Natural killer cell treated with Interleukin-12 subunit alpha and Interleukin-12 subunit beta and Interleukin-15 and Interleukin-18, amount 100 ng/mL, for 72 hours (primary cell): ENCODE results near the gene NBEAL2. TPM values are rescaled to one million over a fixed set of nuclear protein-coding genes. Genes with fewer than 3 reads are reported as not detected.
A peak's percentile ranks its signal among the peaks of the same experiment; 100 is the strongest.

ENCODE experiments used
- ATAC-seq, 2 donors: fragments of 150-1000 bp; cut with Tn5 transposase in 1 of 2; sonication (Bioruptor Pico), chemical (Tn5 transposase) in 1 of 2; 2 replicates each; pipeline ENCODE4 v1.10.0; 2021
- DNase-seq: peaks from one replicate; pipeline ENCODE4 v3.0.0; 2022; ENCODE audit warnings: low spot score
- H3K27ac Mint-ChIP-seq, 2 donors: 1 replicate in 1 of 2; 2 replicates in 1 of 2; pipeline ENCODE4 v1.8.0; 2022; ENCODE audit warnings: mixed read lengths in 2 of 2, mild to moderate bottlenecking in 1 of 2, moderate library complexity in 1 of 2
- H3K27me3 Mint-ChIP-seq, 2 donors: 1 replicate in 1 of 2; 2 replicates in 1 of 2; pipeline ENCODE4 v1.8.0; 2022; ENCODE audit warnings: mixed read lengths in 2 of 2
- H3K36me3 Mint-ChIP-seq: one replicate; pipeline ENCODE4 v1.8.0; 2022; ENCODE audit warnings: mixed read lengths
- H3K4me1 Mint-ChIP-seq, 2 donors: 1 replicate in 1 of 2; 2 replicates in 1 of 2; pipeline ENCODE4 v1.8.0; 2022; ENCODE audit warnings: low read depth in 2 of 2, mixed read lengths in 2 of 2, mild to moderate bottlenecking in 1 of 2
- H3K4me3 Mint-ChIP-seq: one replicate; pipeline ENCODE4 v1.8.0; 2022; ENCODE audit warnings: mixed read lengths
- H3K9me3 Mint-ChIP-seq: 2 replicates; pipeline ENCODE4 v1.8.0; 2022; ENCODE audit warnings: mixed read lengths
- total RNA-seq, 2 donors: library from RNA; stranded (reverse); gene quantifications; one replicate each; pipeline ENCODE4 v1.2.3, GENCODE V29; 2022

NBEAL2 gene
- total RNA-seq, 2 donors from 2014 or later: 121 to 255 TPM

DNA sequence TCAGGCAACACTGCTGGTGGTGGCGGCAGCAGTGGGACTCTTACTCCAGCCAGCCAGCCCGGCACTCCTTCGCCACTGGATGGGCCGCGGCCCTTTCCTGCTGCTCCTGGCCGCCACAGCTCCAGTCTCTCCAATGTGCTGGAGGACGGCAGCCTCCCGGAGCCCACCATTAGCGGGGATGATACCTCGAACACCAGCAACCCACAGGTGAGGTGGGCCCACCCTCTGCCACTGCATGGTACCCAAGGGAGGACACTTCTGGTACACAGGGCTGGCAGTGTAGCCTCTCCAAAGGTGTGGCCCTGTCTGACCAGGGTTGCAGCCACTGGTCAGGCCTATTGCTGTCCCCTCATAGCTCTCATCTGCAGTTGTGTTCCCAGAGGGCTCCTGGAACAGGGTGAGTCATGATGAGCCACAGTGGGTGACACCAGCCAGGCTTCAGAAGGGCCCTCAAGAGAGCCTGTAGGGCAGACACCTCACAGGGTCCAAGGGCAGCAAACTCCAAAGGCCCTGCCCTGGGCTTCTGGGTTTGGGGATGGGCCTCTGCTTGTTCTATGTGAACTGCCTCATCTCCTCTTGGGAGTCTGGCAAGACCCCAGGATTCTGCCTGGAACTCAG, 20.8 kb downstream of the NBEAL2 start:
- Mint-ChIP-seq H3K4me3 (peak overlapping the region; percentile 38), H3K27me3 (no peaks in the 10 kb centered on the region), H3K36me3 (no peaks in the 10 kb centered on the region), H3K4me1 (peaks cover 17 to 25% of the 10 kb centered on the region in 2 donors), H3K9me3 (no peaks in the 10 kb centered on the region), H3K27ac (peak overlapping the region; percentile 55 to 73)
- DNase-seq: no peak
- ATAC-seq: peak; percentile 68 to 69

DNA sequence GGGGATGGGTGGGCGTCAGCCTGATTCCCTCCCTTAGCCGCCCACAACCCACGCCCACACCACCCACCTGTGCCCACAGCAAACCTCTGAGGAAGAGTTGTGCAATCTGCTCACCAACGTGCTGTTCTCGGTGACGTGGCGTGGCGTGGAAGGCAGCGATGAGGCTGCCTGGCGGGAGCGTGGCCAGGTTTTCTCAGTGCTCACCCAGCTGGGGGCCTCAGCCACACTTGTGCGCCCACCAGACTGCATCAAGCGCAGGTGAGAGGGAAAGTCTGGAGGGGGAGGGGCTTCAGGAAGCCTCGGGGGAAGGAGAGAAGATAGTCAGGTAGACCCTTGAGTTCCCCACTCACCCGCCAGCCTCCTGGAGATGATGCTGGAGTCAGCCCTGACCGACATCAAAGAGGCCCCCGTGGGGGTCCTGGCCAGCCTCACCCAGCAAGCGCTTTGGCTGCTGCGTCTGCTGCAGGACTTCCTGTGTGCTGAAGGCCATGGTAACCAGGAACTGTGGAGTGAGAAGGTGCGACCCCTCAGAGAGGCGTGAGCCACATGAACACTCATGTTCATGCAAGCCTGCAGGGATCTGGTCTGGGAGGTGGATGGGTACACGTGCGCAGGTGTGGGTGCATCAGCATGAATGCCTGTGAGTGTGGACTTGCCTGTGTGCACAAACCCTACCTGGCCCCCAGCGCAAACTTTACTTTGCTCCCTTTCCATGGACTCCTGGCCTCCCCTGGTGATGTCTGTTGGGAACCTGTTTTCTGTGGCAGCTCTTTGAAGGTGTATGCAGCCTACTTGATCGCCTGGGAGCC, 21.7 kb downstream of the NBEAL2 start:
- Mint-ChIP-seq H3K9me3 (no peaks in the 10 kb centered on the region), H3K27ac (peak overlapping the region in 1 of 2 donors; percentile 55), H3K4me3 (no peak overlapping the region), H3K36me3 (no peaks in the 10 kb centered on the region), H3K4me1 (peaks cover 17 to 25% of the 10 kb centered on the region in 2 donors), H3K27me3 (no peaks in the 10 kb centered on the region)
- peak; percentile 53 to 64 for ATAC-seq
- no peak for DNase-seq

DNA sequence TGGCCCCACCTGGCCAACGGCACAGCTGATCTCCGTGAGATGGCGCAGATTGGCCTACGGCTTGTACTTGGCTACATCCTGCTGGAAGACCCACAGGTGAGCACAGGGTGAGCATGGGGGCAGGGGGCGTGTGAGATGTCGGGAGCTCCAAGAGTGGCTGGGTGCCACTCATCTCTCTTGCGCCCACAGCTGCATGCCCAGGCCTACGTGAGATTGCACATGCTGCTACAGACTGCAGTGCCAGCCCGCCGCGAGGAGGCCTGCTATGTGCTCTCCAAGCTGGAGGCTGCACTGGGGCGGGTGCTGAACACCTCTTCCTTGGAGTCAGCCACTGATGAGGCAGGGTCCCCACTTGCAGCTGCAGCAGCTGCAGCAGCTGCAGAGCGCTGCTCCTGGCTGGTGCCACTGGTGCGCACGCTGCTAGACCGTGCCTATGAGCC, 22.3 kb downstream of the NBEAL2 start:
- peaks cover 15 to 23% of the 10 kb centered on the region in 2 donors for H3K4me1 Mint-ChIP-seq
- DNase-seq (no peak), ATAC-seq (no peak)
- no peaks in the 10 kb centered on the region for H3K9me3 Mint-ChIP-seq
- no peaks in the 10 kb centered on the region for H3K36me3 Mint-ChIP-seq
- no peaks in the 10 kb centered on the region for H3K27me3 Mint-ChIP-seq
- no peak overlapping the region for H3K27ac Mint-ChIP-seq
- H3K4me3 Mint-ChIP-seq: no peak overlapping the region

DNA sequence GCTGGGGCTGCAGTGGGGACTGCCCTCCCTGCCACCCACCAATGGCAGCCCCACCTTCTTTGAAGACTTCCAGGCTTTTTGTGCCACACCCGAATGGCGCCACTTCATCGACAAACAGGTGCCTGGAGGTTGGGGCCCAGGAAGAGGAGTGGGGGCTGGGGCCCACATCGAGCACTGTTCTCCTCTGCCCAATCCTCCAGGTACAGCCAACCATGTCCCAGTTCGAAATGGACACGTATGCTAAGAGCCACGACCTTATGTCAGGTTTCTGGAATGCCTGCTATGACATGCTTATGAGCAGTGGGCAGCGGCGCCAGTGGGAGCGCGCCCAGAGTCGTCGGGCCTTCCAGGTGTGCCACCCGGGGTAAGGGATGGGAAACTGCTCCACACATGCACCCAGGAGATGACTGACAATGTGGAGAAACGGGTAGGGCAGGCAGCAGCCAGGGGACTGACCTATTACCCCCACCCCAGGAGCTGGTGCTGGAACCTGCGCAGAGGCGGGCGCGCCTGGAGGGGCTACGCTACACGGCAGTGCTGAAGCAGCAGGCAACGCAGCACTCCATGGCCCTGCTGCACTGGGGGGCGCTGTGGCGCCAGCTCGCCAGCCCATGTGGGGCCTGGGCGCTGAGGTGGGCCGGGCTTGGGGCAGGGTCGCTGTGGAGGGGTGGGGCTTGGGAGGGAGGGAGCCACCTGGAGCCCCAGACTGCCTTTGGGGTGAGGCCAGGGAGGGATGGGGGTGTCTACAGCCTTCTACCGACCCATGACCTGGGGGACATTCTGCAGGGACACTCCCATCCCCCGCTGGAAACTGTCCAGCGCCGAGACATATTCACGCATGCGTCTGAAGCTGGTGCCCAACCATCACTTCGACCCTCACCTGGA, 22.9 kb downstream of the NBEAL2 start:
- Mint-ChIP-seq H3K36me3 (no peaks in the 10 kb centered on the region), H3K27me3 (no peaks in the 10 kb centered on the region)

DNA sequence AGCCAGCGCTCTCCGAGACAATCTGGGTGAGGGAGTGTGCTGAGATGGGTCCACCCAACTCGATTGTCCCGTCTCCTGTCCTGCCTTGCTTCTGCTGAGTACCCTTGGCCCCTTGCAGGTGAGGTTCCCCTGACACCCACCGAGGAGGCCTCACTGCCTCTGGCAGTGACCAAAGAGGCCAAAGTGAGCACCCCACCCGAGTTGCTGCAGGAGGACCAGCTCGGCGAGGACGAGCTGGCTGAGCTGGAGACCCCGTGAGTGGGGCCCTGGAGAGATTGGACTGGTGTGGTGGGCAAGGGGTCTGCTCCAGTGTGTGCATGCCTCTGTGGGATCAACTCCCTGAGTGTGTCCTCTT, 23.6 kb downstream of the NBEAL2 start:
- Mint-ChIP-seq H3K9me3 (no peaks in the 10 kb centered on the region), H3K36me3 (no peaks in the 10 kb centered on the region), H3K4me3 (no peak overlapping the region), H3K27me3 (no peaks in the 10 kb centered on the region), H3K27ac (no peak overlapping the region), H3K4me1 (peaks cover 6 to 15% of the 10 kb centered on the region in 2 donors)
- no peak for DNase-seq
- no peak for ATAC-seq

More for the DNA sequence above, 22.9 kb downstream of the NBEAL2 start:
- ATAC-seq (no peak), DNase-seq (no peak)
- Mint-ChIP-seq H3K4me3 (no peak overlapping the region), H3K27ac (no peak overlapping the region), H3K9me3 (no peaks in the 10 kb centered on the region), H3K4me1 (peaks cover 9 to 16% of the 10 kb centered on the region in 2 donors)

DNA sequence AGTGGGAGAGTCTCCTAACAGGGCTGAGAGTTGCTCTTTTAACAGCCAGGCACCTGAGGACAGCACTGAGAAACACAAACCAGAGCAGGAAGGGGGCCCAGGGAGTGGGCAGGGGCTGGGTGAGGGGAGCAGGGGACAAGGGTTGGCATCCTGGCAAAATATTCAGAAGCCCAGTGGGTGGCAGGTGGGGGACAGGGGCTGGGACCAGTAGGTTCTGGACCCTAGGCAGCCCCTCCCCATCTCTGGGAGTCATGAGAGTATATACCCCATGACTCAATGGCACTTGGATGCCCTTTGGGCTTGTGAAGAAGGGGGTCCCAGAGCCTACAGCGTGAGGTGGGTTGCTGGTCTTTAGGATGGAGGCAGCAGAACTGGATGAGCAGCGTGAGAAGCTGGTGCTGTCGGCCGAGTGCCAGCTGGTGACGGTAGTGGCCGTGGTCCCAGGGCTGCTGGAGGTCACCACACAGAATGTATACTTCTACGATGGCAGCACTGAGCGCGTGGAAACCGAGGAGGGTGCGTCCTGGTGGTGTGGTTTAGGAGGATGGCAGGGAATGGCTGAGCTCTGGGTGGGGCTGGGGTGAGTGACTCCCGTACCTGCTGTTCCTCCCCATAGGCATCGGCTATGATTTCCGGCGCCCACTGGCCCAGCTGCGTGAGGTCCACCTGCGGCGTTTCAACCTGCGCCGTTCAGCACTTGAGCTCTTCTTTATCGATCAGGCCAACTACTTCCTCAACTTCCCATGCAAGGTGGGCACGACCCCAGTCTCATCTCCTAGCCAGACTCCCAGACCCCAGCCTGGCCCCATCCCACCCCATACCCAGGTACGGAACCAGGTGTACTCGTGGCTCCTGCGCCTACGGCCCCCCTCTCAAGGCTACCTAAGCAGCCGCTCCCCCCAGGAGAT, 24.2 kb downstream of the NBEAL2 start:
- Mint-ChIP-seq H3K27me3 (no peaks in the 10 kb centered on the region), H3K4me3 (no peak overlapping the region), H3K27ac (peak overlapping the region in 1 of 2 donors; percentile 31), H3K9me3 (no peaks in the 10 kb centered on the region), H3K4me1 (peaks cover 6 to 12% of the 10 kb centered on the region in 2 donors), H3K36me3 (no peaks in the 10 kb centered on the region)
- ATAC-seq (no peak), DNase-seq (no peak)

DNA sequence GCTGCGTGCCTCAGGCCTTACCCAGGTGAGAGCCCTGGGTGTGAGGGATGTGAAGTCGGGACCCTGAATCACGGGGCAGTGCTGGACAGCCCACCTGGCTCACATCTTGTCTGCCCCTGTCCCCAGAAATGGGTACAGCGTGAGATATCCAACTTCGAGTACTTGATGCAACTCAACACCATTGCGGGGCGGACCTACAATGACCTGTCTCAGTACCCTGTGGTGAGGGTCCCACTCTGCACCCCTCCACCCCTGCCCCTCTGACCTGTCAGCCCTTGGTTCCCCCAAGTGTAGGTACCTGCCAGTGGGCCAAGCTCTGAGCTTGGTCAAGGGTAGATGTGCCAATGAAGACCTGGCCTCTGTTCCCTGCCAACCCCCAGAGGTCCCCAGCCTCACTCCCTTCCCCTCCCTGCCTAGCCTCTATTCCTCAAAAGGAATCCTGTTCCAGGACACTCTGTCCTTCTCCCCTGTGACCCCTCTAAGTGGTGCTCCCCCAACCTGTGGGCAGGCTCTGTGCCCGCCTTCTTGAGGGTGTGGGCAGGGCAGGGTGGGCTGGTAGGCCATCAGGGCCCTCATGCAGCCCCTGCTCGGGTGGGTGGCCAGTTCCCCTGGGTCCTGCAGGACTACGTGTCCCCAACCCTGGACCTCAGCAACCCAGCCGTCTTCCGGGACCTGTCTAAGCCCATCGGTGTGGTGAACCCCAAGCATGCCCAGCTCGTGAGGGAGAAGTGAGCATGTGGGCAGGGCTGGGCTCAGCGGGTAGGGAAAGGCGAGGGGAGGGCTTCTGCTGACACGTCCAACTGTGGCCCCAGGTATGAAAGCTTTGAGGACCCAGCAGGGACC, 25.1 kb downstream of the NBEAL2 start:
- DNase-seq (peak; percentile 49), ATAC-seq (no peak)
- no peaks in the 10 kb centered on the region for H3K27me3 Mint-ChIP-seq
- peaks cover 6 to 12% of the 10 kb centered on the region in 2 donors for H3K4me1 Mint-ChIP-seq
- no peaks in the 10 kb centered on the region for H3K9me3 Mint-ChIP-seq
- peak overlapping the region in 1 of 2 donors; percentile 31 for H3K27ac Mint-ChIP-seq
- H3K36me3 Mint-ChIP-seq: no peaks in the 10 kb centered on the region
- H3K4me3 Mint-ChIP-seq: no peak overlapping the region

DNA sequence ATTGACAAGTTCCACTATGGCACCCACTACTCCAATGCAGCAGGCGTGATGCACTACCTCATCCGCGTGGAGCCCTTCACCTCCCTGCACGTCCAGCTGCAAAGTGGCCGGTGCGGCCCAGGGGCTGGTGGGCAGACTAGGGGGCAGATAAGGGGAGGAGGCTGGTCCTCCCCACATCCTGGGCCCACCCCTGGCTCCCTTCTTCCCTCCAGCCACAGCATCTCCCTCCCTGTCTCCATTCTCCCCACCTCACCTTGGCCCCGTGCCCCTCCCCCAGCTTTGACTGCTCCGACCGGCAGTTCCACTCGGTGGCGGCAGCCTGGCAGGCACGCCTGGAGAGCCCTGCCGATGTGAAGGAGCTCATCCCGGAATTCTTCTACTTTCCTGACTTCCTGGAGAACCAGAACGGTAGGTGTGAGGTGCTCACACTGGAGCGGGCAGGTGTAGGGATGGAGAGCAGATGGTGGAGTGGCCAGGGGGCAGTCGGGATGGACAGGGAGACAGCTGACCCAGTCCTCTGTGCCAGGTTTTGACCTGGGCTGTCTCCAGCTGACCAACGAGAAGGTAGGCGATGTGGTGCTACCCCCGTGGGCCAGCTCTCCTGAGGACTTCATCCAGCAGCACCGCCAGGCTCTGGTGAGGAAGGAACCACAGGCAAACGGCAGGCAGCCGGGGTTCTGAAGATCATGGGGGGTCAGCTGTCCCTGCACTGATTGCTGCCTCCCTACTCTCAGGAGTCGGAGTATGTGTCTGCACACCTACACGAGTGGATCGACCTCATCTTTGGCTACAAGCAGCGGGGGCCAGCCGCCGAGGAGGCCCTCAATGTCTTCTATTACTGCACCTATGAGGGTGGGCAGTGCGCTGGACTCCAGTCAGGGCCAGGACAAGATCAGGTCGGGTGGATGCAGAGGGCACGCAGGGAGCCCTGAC, 26.0 kb downstream of the NBEAL2 start:
- ATAC-seq (no peak), DNase-seq (no peak)
- H3K4me1 Mint-ChIP-seq: peaks cover 4 to 13% of the 10 kb centered on the region in 2 donors
- no peaks in the 10 kb centered on the region for H3K9me3 Mint-ChIP-seq
- no peaks in the 10 kb centered on the region for H3K27me3 Mint-ChIP-seq
- H3K4me3 Mint-ChIP-seq: no peak overlapping the region
- H3K36me3 Mint-ChIP-seq: no peaks in the 10 kb centered on the region
- peak overlapping the region in 1 of 2 donors; percentile 16 for H3K27ac Mint-ChIP-seq

DNA sequence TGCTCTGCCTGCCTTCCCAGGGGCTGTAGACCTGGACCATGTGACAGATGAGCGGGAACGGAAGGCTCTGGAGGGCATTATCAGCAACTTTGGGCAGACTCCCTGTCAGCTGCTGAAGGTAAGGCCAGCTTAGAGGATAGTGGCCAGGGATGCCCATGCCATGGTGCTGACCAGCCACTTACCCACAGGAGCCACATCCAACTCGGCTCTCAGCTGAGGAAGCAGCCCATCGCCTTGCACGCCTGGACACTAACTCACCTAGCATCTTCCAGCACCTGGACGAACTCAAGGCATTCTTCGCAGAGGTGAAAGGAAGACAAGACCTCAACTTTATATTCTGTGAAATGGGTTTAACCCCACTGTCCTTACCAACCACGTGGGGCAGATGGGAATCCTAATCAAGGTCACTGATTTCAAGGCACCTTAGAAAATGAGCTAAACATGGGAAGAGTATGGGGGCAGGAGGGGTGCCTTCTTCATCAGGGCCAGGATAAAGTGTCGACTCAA, 26.7 kb downstream of the NBEAL2 start:
- Mint-ChIP-seq H3K9me3 (no peaks in the 10 kb centered on the region), H3K27ac (peak overlapping the region in 1 of 2 donors; percentile 16), H3K4me1 (peaks cover 10 to 13% of the 10 kb centered on the region in 2 donors), H3K4me3 (no peak overlapping the region), H3K27me3 (no peaks in the 10 kb centered on the region), H3K36me3 (no peaks in the 10 kb centered on the region)
- ATAC-seq (no peak), DNase-seq (no peak)

DNA sequence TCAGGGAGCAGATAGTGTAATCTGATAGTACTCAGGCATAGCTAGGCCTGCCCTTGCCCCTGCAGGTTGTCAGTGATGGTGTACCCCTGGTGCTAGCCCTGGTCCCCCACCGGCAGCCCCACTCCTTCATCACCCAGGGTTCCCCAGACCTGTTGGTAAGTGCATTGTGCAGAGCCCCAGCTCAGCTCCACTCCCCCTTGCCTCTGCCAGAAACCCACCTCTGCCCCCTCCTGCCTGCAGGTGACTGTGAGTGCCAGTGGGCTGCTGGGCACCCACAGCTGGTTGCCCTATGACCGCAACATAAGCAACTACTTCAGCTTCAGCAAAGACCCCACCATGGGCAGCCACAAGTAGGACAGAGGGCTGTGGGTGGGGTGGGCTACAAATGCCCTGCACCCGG, 27.5 kb downstream of the NBEAL2 start:
- no peaks in the 10 kb centered on the region for H3K27me3 Mint-ChIP-seq
- H3K9me3 Mint-ChIP-seq: no peaks in the 10 kb centered on the region
- ATAC-seq (no peak), DNase-seq (no peak)
- no peaks in the 10 kb centered on the region for H3K36me3 Mint-ChIP-seq
- no peak overlapping the region for H3K4me3 Mint-ChIP-seq
- H3K27ac Mint-ChIP-seq: no peak overlapping the region
- peaks cover 16 to 20% of the 10 kb centered on the region in 2 donors for H3K4me1 Mint-ChIP-seq

DNA sequence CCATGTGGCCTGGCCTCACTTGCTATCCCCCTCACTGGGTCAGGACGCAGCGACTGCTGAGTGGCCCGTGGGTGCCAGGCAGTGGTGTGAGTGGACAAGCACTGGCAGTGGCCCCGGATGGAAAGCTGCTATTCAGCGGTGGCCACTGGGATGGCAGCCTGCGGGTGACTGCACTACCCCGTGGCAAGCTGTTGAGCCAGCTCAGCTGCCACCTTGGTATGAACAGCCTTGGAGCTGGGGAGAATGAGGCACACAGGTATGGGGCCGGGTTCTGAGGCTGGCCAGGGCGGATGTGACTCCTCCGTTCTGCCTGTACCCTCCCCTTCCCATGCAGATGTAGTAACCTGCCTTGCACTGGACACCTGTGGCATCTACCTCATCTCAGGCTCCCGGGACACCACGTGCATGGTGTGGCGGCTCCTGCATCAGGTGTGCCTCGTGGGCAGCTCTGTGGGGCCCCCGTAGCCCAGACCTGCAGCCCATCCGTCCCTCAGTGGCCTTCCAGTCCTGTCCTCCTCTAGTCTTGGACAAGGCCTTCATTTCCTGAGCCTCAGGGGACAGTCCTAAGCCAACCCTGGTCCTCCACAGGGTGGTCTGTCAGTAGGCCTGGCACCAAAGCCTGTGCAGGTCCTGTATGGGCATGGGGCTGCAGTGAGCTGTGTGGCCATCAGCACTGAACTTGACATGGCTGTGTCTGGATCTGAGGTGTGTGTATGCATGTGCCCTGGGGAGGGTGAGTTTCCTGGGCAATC, 28.2 kb downstream of the NBEAL2 start:
- Mint-ChIP-seq H3K4me3 (no peak overlapping the region), H3K4me1 (peaks cover 16 to 20% of the 10 kb centered on the region in 2 donors), H3K27ac (no peak overlapping the region), H3K9me3 (no peaks in the 10 kb centered on the region), H3K36me3 (no peaks in the 10 kb centered on the region), H3K27me3 (no peaks in the 10 kb centered on the region)
- ATAC-seq: no peak
- no peak for DNase-seq
